Loucy (cell line): ENCODE results near the gene GGA3.
A peak's percentile ranks its signal among the peaks of the same experiment; 100 is the strongest.

Experiments used
- CTCF ChIP-seq: fragments of 200-600 bp; sonication (generic); conservative IDR thresholded peaks from 2 replicates; pipeline ENCODE4 v1.5.1; 2014; ENCODE audit warnings: mild to moderate bottlenecking, antibody characterized with exemption, low read length
- EZH2phosphoT487 ChIP-seq: fragments of 200-600 bp; IDR thresholded peaks from 2 replicates; pipeline ENCODE4 v1.6.1; 2018; ENCODE audit warnings: antibody characterized with exemption, mild to moderate bottlenecking, moderate library complexity, borderline replicate concordance

DNA sequence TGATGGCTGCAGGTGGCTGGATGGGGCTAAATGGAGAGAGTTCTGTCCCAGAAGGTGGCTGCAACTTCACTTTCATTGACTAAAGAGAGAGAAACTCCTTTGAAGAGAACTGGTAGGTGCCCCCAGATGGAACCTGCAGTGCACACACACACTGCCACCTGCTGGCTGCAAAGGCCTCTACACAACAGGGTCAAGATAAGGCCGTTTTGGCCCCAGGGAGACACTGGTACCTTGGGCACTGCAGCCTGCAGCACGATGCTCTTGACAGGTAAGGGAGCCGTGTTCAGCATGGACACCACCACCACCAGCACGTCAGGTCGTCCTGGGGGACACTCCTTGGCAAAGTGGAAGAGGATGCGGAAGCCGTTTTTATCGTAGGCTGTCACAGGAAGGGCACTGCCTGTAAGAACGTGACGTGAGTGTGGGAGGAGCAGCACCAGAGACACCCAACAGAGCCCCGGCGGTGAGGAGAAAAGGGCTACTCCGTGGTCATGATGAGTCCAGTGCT is 22.7 kb downstream of the GGA3 start:
- TF ChIP-seq CTCF: peak; percentile 87
- TF ChIP-seq EZH2phosphoT487: no peak
